Uterus (tissue), 4 donors: ENCODE results near the gene ZBTB42. TPM values are rescaled to one million over a fixed set of nuclear protein-coding genes. Genes with fewer than 3 reads are reported as not detected.

Source experiments
- DNase-seq, 2 donors: peaks; one replicate each; pipeline ENCODE4 v3.0.0-alpha.2; 2019 to 2020
- H3K27ac ChIP-seq, 2 donors: fragments of 200-600 bp; sonication (generic); 1 replicate in 1 of 2; 2 replicates in 1 of 2; pipeline ENCODE4 v1.5.1; 2016 to 2018
- H3K27me3 ChIP-seq, 2 donors: fragments of 200-600 bp; sonication (generic); one replicate each; pipeline ENCODE4 v1.5.1; 2018 to 2019; ENCODE audit warnings: control low read depth in 1 of 2
- H3K36me3 ChIP-seq, 2 donors: fragments of 200-600 bp; sonication (generic); one replicate each; pipeline ENCODE4 v1.5.1; 2019; ENCODE audit warnings: control low read depth in 1 of 2
- H3K4me1 ChIP-seq, 2 donors: fragments of 200-600 bp; sonication (generic); one replicate each; pipeline ENCODE4 v1.5.1; 2018 to 2019; ENCODE audit warnings: control low read depth in 1 of 2
- H3K4me3 ChIP-seq, 2 donors: fragments of 200-600 bp; sonication (generic); 1 replicate in 1 of 2; 2 replicates in 1 of 2; pipeline ENCODE4 v1.5.1; 2018 to 2019; ENCODE audit warnings: mild to moderate bottlenecking in 1 of 2
- H3K9me3 ChIP-seq, 2 donors: fragments of 200-600 bp; sonication (generic); one replicate each; pipeline ENCODE4 v1.5.1; 2019; ENCODE audit warnings: control low read depth in 1 of 2
- POLR2A ChIP-seq, 2 donors: fragments of 450-650 bp; IDR thresholded peaks; one replicate each; pipeline ENCODE4 v1.6.1; 2016; ENCODE audit warnings: antibody characterized with exemption in 2 of 2, mild to moderate bottlenecking in 1 of 2, moderate library complexity in 1 of 2
- intact Hi-C: fragments of 100-400 bp; cut with DNase I; formaldehyde crosslinking; loops from one replicate; pipeline ENCODE4 v1.15.1; 2023; ENCODE audit warnings: low total_unique reads
- total RNA-seq, 4 donors: library from RNA; depleted of rRNA in 3 of 4; stranded (reverse); fragments of >200 nt in 3 of 4; gene quantifications; one replicate each; pipeline versions ENCODE4 v1.1.0 to v1.2.4, GENCODE V29; 2014 to 2023
- TF ChIP-seq, protein P1 (sequence below), 4 experiments: fragments of 200-600 bp in 2 of 4; fragments of 450-650 bp in 2 of 4; sonication (generic) in 2 of 4; IDR thresholded peaks; one replicate each; pipeline ENCODE4 v1.5.1; 2016 to 2019; ENCODE audit warnings: antibody characterized with exemption in 4 of 4, mild to moderate bottlenecking in 2 of 4, moderate library complexity in 1 of 4
- donor health status: DM: yes; HTN: yes; CAD: no.

Gene ZBTB42
- total RNA-seq, 4 donors from 2014 or later, result under 0.01 to 8.4 (median 3.9) TPM

DNA sequence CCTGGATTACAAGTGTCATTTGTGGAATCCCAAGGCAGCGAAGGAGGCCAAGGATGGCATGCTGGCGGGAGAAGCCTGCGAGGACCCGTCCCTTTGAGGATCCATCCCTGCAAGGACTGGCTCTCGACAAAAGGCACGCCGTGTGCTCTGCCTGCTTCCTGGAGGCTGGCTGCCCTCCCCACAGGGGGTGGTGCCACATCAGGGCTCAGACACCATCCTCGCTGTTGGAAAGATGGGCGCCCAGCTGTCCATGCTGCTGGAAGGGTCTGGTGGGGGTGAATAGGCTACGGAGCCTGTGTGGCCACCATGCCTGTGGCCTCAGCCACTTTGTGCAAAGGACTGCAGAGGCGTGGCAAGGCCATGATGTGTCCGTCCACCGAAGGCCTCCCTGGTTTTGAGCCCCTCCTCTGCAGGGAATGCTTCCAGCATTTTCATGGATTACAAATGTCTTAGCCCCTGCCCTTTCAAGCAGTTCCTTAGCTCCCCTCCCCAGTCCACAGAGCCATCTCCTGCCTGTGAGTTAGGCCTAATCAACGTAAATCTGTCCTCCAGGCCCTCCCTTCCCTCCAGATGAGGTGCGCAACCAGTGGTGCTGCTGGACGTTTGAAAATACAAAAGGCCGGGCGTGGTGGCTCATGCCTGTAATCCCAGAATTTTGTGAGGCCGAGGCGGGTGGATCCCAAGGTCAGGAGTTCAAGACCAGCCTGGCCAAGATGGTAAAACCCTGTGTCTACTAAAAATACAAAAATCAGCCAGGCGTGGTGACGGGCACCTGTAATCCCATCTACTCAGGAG, 22.1 kb downstream of the ZBTB42 start:
- Histone ChIP-seq H3K4me1 (peaks cover 0 to 5% of the 10 kb centered on the region in 2 donors), H3K36me3 (no peaks in the 10 kb centered on the region), H3K9me3 (no peaks in the 10 kb centered on the region), H3K27ac (no peak overlapping the region), H3K27me3 (no peaks in the 10 kb centered on the region), H3K4me3 (no peak overlapping the region)
- TF ChIP-seq, protein P1, sequence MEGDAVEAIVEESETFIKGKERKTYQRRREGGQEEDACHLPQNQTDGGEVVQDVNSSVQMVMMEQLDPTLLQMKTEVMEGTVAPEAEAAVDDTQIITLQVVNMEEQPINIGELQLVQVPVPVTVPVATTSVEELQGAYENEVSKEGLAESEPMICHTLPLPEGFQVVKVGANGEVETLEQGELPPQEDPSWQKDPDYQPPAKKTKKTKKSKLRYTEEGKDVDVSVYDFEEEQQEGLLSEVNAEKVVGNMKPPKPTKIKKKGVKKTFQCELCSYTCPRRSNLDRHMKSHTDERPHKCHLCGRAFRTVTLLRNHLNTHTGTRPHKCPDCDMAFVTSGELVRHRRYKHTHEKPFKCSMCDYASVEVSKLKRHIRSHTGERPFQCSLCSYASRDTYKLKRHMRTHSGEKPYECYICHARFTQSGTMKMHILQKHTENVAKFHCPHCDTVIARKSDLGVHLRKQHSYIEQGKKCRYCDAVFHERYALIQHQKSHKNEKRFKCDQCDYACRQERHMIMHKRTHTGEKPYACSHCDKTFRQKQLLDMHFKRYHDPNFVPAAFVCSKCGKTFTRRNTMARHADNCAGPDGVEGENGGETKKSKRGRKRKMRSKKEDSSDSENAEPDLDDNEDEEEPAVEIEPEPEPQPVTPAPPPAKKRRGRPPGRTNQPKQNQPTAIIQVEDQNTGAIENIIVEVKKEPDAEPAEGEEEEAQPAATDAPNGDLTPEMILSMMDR (IDR thresholded peaks at IDR 0.05), result no peak
- no peak for TF ChIP-seq POLR2A (IDR thresholded peaks at IDR 0.05)
- DNase-seq, result peak in 1 of 2 donors; percentile 9
- intact Hi-C loops, result loop anchor here (5.0 kb wide), 1 partner anchor 36 kb away; no protein-coding TSS in a partner anchor

DNA sequence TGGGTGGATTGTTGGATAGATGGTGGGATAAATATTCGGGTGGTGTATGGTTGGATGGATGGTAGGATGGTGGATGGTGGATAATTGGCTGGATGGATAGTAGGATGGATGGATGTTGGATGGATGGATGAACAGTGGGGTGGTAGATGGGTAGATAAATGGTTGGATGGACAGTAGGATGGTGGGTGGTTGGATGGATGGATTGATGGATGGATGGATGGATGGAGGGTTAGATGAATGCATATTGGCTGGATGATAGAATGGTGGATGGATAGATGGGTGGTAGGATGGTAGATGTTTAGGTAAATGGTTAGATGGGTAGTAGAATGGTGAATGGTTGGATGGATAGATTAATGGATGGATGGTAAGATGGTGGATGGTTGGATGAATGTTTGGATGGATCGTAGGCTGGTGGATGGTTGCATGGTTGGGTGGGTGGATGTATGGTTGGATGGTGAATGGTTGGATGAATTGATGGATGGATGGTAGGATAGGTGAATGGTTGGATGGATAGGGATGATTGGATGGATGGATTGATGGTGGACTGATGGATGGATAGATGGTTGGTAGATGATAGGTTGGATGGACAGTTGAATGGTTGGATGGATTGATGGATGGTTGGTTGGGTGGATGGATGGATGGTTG, 23.6 kb downstream of the ZBTB42 start:
- H3K9me3 ChIP-seq, result no peaks in the 10 kb centered on the region
- no peak for DNase-seq
- H3K4me3 ChIP-seq, result no peak overlapping the region
- H3K36me3 ChIP-seq, result no peaks in the 10 kb centered on the region
- no peaks in the 10 kb centered on the region for H3K27me3 ChIP-seq
- H3K4me1 ChIP-seq, result peaks cover 0 to 5% of the 10 kb centered on the region in 2 donors
- no peak overlapping the region for H3K27ac ChIP-seq
- intact Hi-C loops, result loop anchor here (5.0 kb wide), 1 partner anchor 37 kb away; no protein-coding TSS in a partner anchor
- TF ChIP-seq, protein P1 (IDR thresholded peaks at IDR 0.05), result no peak
- TF ChIP-seq POLR2A (IDR thresholded peaks at IDR 0.05), result no peak

DNA sequence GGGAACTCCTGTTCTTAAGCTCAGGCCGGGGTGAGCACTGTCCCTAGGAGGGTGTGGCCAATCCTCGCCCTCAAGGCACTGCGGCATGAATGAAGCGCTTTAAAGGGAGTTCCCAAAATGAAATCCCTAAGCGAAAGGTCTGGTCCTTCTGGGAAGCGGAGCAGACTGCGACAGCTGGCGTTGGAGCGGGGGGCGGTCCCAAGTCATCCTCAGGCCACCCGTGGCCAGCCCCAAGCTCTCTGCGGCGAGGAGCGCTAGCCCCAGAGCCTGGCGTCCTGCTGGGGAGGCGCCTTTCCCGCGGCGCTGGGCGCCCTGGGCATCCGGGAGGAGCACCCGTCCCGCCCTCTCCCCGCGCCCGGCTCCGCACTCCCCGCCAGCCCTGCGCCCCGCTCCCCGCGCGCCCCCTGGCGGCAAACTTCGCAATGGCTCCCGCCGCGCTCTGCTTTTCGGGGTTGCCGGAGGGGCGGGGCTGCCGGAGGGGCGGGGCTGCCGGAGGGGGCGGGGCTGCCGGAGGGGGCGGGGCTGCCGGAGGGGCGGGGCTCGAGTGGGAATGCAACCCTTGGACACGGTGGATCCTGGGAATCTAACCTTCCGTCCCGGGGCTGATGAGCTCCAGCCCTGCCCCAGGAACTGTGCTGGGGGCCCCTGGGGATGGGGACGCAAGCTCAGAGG, 25.4 kb downstream of the ZBTB42 start:
- Histone ChIP-seq H3K4me1 (peaks cover 0 to 5% of the 10 kb centered on the region in 2 donors), H3K27me3 (no peaks in the 10 kb centered on the region), H3K4me3 (peak overlapping the region; percentile 42 to 58), H3K36me3 (no peaks in the 10 kb centered on the region), H3K9me3 (no peaks in the 10 kb centered on the region), H3K27ac (peak overlapping the region; percentile 28 to 52)
- TF ChIP-seq POLR2A (IDR thresholded peaks at IDR 0.05), result no peak
- TF ChIP-seq, protein P1 (IDR thresholded peaks at IDR 0.05), result peak; percentile 57 to 95 (median 88)
- peak; percentile 87 to 93 for DNase-seq
- intact Hi-C loops, result loop anchor here (5.0 kb wide), 1 partner anchor 54 kb away; no protein-coding TSS in a partner anchor

DNA sequence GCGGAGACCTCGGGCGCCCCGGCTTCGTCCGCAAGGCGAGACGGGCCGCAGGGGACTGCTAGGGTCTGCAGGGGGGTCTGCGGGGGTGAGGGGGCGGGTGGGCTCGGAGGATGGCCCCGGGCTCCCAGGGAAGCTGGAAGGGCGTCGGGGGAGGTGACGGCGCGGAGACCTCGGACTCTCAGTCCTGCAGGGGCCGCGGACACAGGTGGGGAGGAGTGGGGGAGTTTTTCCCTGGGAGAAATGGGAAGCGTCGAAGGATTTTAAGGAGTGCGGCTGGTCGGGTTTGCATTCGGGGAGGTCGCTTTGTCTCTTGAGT, 25.9 kb downstream of the ZBTB42 start:
- no peaks in the 10 kb centered on the region for H3K36me3 ChIP-seq
- no peak for TF ChIP-seq POLR2A (IDR thresholded peaks at IDR 0.05)

DNA sequence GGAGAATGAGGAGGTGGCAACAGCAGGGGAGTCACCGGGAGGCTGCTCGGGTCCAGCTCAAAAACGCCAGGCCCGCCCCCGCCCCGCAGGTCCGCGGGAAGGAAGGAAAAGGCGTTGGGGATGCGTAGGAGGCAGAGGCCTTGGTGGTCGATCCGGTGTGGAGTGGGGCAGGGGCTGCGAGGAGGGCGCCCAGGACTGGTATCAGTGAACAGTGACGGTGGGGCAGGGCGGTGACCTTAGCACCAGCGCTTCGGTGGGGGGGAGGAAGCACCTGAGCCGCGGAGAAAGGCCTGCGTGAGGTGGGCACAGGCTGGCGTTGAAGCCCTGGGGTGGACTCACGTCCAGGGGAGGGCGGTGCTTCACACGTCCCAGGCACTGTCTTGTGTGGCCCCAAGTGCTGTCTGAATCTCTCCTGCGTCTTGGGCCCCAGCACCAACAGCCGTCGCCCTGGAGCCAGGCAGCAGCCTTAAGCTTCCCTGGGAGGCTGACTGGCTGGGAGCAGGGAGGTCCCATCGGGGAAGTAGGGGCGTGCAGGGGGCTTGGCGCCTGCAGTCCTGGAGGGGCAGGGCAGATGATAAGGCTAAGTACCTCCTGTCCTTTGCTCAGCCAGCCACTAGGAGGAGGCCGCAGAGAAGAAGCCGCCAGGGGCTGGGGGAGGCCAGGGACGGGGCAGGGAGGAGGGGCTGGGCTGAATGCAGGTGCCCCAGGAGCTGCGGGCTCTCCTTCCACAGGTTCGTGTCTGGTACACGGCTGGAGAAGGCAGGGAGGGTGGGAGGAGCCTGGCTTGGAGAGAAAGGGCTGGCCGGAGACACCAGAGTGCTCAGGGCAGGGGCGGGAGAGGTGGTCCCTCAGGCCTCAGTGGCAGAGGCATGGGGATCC, 26.5 kb downstream of the ZBTB42 start:
- TF ChIP-seq, protein P1 (IDR thresholded peaks at IDR 0.05), result peak in 2 of 4 experiments; percentile 4 to 33
- peak in 1 of 2 donors; percentile 11 for TF ChIP-seq POLR2A (IDR thresholded peaks at IDR 0.05)
- Histone ChIP-seq H3K4me1 (peaks cover 0 to 5% of the 10 kb centered on the region in 2 donors), H3K27ac (peak overlapping the region in 1 of 2 donors; percentile 36), H3K9me3 (no peaks in the 10 kb centered on the region), H3K27me3 (no peaks in the 10 kb centered on the region), H3K36me3 (no peaks in the 10 kb centered on the region), H3K4me3 (peak overlapping the region; percentile 10 to 58)
- peak; percentile 37 to 40 for DNase-seq
- intact Hi-C loops, result loop anchor here (5.0 kb wide), 1 partner anchor 55 kb away; no protein-coding TSS in a partner anchor

More for the DNA sequence above, 25.9 kb downstream of the ZBTB42 start:
- H3K27ac ChIP-seq, result peak overlapping the region in 1 of 2 donors; percentile 36
- no peak for DNase-seq
- H3K9me3 ChIP-seq, result no peaks in the 10 kb centered on the region
- H3K4me1 ChIP-seq, result peaks cover 0 to 5% of the 10 kb centered on the region in 2 donors
- H3K4me3 ChIP-seq, result peak overlapping the region; percentile 10 to 58
- intact Hi-C loops, result loop anchor here (5.0 kb wide), 1 partner anchor 55 kb away; no protein-coding TSS in a partner anchor
- H3K27me3 ChIP-seq, result no peaks in the 10 kb centered on the region
